GM12891 (cell line): ENCODE results near the gene TIAM1.

Experiments used
- PAX5 ChIP-seq: IDR thresholded peaks from 2 replicates; pipeline ENCODE4 v1.6.1; 2011; ENCODE audit warnings: low read length, moderate library complexity, mild to moderate bottlenecking; ENCODE audit not compliant: insufficient read depth, severe bottlenecking
- POLR2A ChIP-seq: IDR thresholded peaks from 2 replicates; pipeline ENCODE4 v1.6.1; 2011; ENCODE audit warnings: low read depth, low read length, control low read depth
- POLR2AphosphoS5 ChIP-seq: IDR thresholded peaks from 2 replicates; pipeline ENCODE4 v1.6.1; 2011; ENCODE audit warnings: low read depth, low read length, control low read depth
- POU2F2 ChIP-seq: IDR thresholded peaks from 2 replicates; pipeline ENCODE4 v1.6.1; 2011; ENCODE audit warnings: low read depth, mild to moderate bottlenecking, control low read depth, low read length, moderate library complexity
- SPI1 ChIP-seq: IDR thresholded peaks from 2 replicates; pipeline ENCODE4 v1.6.1; 2011; ENCODE audit warnings: low read depth, low read length, control low read depth
- TAF1 ChIP-seq: IDR thresholded peaks from 2 replicates; pipeline ENCODE4 v1.6.1; 2011; ENCODE audit warnings: low read depth, low read length, control low read depth

DNA sequence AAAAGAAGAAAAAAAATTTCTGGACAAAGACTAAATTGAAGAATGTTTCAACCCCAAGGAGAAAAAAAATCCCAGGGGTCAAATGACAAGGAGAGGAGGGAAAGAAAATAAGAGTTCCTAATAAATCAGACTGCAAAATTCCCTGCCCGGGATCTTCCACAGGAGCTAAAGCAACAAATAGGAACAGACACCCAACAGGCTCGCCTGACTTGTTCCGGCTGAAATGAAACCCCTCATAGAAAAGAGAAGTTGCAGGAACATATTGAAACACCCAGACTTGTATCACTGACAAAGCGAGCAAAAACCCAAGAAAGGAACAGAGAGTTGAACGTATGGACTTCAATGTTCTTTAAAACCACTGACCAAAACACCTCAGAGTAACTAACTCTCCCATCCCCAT lies 123.0 kb downstream of the TIAM1 start:
- TF ChIP-seq POLR2AphosphoS5 (no peak), TAF1 (no peak), POLR2A (no peak), SPI1 (no peak), PAX5 (no peak), POU2F2 (no peak)
